ENCODE results near the gene GABRB1.
"Not testable (repeated sequence)": the region's sequence is repeated elsewhere in the genome, so short reads cannot be mapped to it uniquely, and the experiment has no call there.

Gene GABRB1

DNA sequence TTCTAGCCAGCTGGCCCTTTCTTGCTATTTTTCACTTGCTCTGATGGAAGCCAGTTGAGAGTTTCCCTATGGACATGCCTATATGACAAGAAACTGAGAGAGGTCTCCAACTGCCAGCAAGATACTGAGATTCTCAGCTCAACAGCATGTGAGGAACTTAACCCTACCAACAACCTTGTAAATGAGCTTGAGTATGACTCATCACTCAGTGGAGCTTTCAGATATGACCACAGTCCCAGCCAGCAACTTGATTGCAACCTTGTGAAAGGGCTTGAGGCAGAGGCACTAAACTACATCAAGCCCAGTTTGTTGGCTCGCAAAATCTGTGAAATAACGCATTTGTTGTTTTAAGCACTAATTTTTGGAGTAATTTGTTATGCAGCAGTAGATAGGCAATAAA, 256.4 kb downstream of the GABRB1 start:
- Histone ChIP-seq H3K9ac (ENCODE audit: low read depth, low read length) (no peak overlapping the region), H3K9me3 (ENCODE audit: control insufficient read depth, insufficient read depth, low read length) (no peaks in the 10 kb centered on the region), H3K36me3 (ENCODE audit: insufficient read depth, low read length) (no peaks in the 10 kb centered on the region), H3K4me1 (ENCODE audit: insufficient read depth, low read length) (no peaks in the 10 kb centered on the region)

DNA sequence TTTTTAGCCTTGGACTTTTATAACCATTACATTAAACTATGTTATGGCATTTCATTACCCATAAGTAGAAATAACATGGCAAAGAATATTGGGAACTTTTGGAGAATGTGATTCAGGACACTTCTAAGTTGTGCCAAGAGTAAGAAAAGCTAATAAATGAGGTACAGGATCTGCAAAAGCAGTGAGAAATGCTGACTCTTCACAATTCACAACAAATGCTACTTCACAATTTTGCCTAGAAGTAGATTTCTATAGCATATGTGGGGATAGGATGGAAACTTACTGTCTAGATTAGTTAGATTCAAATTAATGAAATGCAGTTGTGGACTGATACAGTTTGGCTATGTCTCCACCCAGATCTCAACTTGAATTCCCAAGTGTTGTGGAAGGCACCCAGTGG, 258.4 kb downstream of the GABRB1 start:
- Histone ChIP-seq H3K9ac (ENCODE audit: low read depth, low read length) (no peak overlapping the region), H3K4me1 (ENCODE audit: insufficient read depth, low read length) (no peaks in the 10 kb centered on the region), H3K9me3 (ENCODE audit: control insufficient read depth, insufficient read depth, low read length) (no peaks in the 10 kb centered on the region), H3K36me3 (ENCODE audit: insufficient read depth, low read length) (no peaks in the 10 kb centered on the region)

DNA sequence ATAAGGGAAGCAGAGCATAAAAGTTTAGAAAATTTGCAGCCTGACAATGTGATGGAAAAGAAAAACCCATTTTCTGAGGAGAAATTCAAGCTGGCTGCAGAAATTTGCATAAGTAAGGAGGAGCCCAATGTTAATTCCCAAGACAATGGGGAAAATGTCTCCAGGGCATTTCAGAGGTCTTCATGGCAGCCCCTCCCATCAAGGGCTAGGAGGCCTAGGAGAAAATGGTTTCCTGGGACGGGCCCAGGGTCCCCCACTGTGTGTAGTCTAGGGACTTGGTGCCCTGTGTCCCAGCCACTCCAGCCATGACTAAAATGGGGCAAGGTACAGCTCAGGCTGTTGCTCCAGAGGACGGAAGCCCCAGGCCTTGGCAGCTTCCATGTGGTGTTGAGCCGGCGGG, 259.5 kb downstream of the GABRB1 start:
- not testable (repeated sequence) for H3K4me1 ChIP-seq (ENCODE audit: insufficient read depth, low read length); H3K9me3 ChIP-seq (ENCODE audit: control insufficient read depth, insufficient read depth, low read length); H3K36me3 ChIP-seq (ENCODE audit: insufficient read depth, low read length); H3K9ac ChIP-seq (ENCODE audit: low read depth, low read length)

DNA sequence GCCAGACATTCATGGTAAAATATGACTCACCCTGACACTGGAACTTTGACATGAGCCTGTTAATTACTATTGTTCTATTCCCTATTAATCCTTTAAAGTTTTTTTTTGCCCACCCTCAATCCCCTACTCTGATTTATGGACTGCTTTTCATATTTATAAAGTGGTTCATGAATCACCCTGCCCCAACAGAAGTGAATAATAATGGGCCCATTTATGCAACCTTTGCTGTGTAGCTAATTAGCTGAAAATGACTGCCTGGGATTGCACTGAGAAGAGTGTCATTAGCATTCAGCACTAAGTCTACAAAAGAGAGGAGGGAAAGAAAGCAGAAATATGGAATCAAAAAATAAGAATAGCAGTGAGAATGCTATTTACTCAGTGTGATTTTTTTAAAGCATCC, 277.8 kb downstream of the GABRB1 start:
- H3K4me1 ChIP-seq (ENCODE audit: insufficient read depth, low read length) = no peaks in the 10 kb centered on the region
- H3K36me3 ChIP-seq (ENCODE audit: insufficient read depth, low read length) = no peaks in the 10 kb centered on the region
- H3K9ac ChIP-seq (ENCODE audit: low read depth, low read length) = no peak overlapping the region
- H3K9me3 ChIP-seq (ENCODE audit: control insufficient read depth, insufficient read depth, low read length) = no peaks in the 10 kb centered on the region

DNA sequence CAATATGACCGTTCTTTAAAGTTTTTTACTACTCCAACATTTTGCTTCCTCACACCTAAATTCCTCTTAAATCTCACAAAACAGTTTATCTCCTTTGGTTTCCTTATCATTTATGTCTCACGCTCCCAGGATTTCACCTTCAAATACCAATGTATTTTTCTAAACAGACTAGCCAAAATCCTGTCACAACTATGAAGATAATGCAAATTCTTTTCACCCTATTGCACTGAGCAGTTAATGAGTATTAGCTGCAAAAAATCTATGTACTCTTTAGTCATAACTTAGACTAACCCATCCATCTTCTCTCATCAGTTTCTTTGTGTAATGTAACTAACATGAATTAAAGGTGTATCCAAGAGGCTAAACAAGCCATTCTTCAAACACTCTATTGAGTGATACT, 280.8 kb downstream of the GABRB1 start:
- H3K9ac ChIP-seq (ENCODE audit: low read depth, low read length) = no peak overlapping the region
- no peaks in the 10 kb centered on the region for H3K4me1 ChIP-seq (ENCODE audit: insufficient read depth, low read length)

DNA sequence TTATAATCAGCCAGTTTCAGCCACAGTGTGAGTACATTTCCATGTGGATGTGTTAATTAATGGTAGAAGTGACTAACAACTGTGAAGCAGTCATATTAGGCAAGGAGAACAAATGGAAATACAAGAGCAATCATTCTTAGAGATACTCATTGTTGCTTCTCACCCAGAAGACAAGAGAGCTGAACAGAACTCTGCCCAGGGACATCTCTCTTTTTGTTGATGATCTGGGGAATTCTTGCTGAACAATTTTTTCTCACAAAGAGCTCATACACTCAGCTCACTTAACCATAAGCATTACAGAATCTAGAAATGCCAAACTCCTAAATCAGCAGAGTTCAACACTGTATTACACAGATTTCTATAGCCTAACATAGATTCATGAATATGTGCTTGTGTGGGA, 282.0 kb downstream of the GABRB1 start:
- Histone ChIP-seq H3K4me1 (ENCODE audit: insufficient read depth, low read length) (no peaks in the 10 kb centered on the region), H3K9me3 (ENCODE audit: control insufficient read depth, insufficient read depth, low read length) (no peaks in the 10 kb centered on the region), H3K36me3 (ENCODE audit: insufficient read depth, low read length) (no peaks in the 10 kb centered on the region), H3K9ac (ENCODE audit: low read depth, low read length) (no peak overlapping the region)

More for the DNA sequence above, 280.8 kb downstream of the GABRB1 start:
- no peaks in the 10 kb centered on the region for H3K9me3 ChIP-seq (ENCODE audit: control insufficient read depth, insufficient read depth, low read length)
- H3K36me3 ChIP-seq (ENCODE audit: insufficient read depth, low read length) = no peaks in the 10 kb centered on the region

DNA sequence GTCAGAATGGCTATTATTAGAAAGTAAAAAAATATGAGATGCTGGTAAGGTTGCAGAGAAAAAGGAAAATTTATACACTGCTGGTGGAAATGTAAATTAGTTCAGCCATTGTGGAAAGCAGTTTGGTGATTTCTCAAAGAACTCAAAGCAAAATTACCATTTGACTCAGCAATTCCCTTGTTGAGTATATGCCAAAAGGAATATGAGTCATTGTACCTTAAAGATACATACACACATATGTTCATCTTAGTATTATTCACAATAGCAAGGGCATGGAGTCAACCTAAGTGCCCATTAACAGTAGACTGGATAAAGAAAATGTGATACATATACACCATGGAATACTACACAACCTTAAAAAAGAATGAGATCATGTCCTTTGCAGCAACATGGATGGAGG, 284.0 kb downstream of the GABRB1 start:
- no peak overlapping the region for H3K9ac ChIP-seq (ENCODE audit: low read depth, low read length)
- H3K4me1 ChIP-seq (ENCODE audit: insufficient read depth, low read length) = no peaks in the 10 kb centered on the region
- no peaks in the 10 kb centered on the region for H3K9me3 ChIP-seq (ENCODE audit: control insufficient read depth, insufficient read depth, low read length)
- no peaks in the 10 kb centered on the region for H3K36me3 ChIP-seq (ENCODE audit: insufficient read depth, low read length)

DNA sequence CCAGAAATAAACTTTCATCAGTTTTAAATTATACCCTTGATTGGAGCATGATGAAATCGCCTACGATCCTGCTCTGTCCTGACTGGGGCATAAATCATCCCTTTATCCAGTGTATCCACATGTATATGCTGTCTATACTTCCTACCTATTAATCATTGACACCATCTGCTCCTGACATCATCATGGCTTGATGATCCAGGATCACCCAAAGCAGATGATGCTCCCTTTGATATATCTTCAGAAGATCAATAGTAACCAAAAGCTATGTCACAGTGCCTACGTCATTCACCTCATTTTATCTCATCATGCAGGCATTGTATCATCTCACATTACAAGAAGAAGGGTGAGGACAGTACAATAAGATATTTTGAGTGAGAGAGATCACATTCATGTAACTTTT, 294.7 kb downstream of the GABRB1 start:
- Histone ChIP-seq H3K9me3 (ENCODE audit: control insufficient read depth, insufficient read depth, low read length) (no peaks in the 10 kb centered on the region), H3K4me1 (ENCODE audit: insufficient read depth, low read length) (no peaks in the 10 kb centered on the region), H3K36me3 (ENCODE audit: insufficient read depth, low read length) (no peaks in the 10 kb centered on the region), H3K9ac (ENCODE audit: low read depth, low read length) (no peak overlapping the region)

DNA sequence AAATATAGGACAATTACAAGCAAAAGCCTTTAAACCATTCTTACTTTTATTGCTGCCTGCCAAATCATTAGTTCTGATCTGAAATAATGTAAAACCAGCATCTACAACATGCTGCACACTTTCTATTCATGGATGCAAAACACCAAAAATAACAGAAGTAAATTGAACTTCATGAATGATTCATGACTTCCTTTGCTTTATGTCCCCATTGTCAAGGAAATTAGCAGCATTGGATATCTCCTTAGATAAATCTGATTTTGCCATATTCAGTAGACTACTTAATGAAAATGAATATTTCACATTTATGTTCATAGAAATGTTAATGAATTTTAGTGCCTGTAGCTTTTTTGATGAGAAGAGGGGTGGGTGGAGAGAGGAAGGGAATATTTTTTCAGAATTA, 299.5 kb downstream of the GABRB1 start:
- H3K9me3 ChIP-seq (ENCODE audit: control insufficient read depth, insufficient read depth, low read length) = no peaks in the 10 kb centered on the region
- H3K4me1 ChIP-seq (ENCODE audit: insufficient read depth, low read length) = no peaks in the 10 kb centered on the region
- no peak overlapping the region for H3K9ac ChIP-seq (ENCODE audit: low read depth, low read length)
- no peaks in the 10 kb centered on the region for H3K36me3 ChIP-seq (ENCODE audit: insufficient read depth, low read length)

DNA sequence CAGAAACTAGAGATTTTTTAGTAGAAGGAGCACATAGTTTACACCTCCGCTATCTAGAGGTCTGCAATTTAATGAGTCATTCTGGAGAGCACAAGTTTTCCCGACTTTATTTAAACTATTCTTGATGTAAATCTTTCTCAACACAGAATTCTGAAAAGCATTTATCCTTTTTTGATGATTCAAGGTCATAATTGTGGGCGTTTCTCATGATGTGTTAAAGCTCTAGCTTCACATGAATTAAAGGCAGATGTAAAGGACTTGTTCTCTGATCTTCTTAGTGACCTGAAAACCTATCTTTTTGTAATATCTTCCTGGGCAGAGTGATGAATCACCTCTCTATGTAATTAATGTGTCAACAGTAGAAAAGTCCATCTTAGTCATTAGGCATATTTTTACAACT, 303.3 kb downstream of the GABRB1 start:
- Histone ChIP-seq H3K9me3 (ENCODE audit: control insufficient read depth, insufficient read depth, low read length) (no peaks in the 10 kb centered on the region), H3K9ac (ENCODE audit: low read depth, low read length) (no peak overlapping the region), H3K36me3 (ENCODE audit: insufficient read depth, low read length) (no peaks in the 10 kb centered on the region), H3K4me1 (ENCODE audit: insufficient read depth, low read length) (no peaks in the 10 kb centered on the region)

DNA sequence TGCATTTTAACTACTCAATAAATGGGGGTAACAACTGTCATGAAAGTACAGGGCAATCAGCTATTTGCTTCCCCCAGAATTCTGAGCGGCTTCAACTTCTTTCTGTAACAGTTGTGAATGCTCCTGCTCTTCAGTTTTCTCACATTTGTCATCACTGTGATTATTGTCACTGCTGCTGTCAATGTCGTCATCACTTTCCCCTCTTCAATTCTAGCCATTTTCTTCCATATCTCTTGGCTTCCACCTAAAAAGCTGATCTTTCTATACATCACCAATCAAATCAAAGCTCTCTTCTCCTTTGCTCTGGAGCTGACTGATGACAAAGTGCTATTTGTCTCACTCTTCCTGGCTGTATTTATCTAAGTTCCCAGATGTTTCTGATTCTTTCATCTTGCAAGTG, 306.5 kb downstream of the GABRB1 start:
- Histone ChIP-seq H3K36me3 (ENCODE audit: insufficient read depth, low read length) (no peaks in the 10 kb centered on the region), H3K4me1 (ENCODE audit: insufficient read depth, low read length) (no peaks in the 10 kb centered on the region), H3K9me3 (ENCODE audit: control insufficient read depth, insufficient read depth, low read length) (no peaks in the 10 kb centered on the region), H3K9ac (ENCODE audit: low read depth, low read length) (no peak overlapping the region)

DNA sequence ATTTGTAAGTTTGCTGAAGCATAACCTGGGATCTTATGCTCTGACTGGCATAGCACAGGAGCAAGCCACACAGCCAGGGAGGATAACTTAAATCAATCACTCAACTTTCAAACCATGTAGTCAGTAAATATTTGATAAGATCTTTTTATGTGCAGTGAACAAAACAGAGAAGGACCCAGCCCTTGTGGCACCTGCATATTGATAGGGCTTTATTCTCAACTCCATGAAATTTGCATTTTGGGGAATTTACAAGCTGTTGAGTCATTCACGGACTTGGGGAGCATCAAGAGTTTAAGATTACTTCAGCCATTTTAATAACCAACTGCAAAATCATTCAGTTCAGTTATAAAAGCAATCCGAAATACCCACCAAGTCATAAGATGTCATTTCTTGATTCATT, 309.5 kb downstream of the GABRB1 start:
- H3K36me3 ChIP-seq (ENCODE audit: insufficient read depth, low read length) = no peaks in the 10 kb centered on the region
- H3K9ac ChIP-seq (ENCODE audit: low read depth, low read length) = no peak overlapping the region
- H3K9me3 ChIP-seq (ENCODE audit: control insufficient read depth, insufficient read depth, low read length) = no peaks in the 10 kb centered on the region
- no peaks in the 10 kb centered on the region for H3K4me1 ChIP-seq (ENCODE audit: insufficient read depth, low read length)

DNA sequence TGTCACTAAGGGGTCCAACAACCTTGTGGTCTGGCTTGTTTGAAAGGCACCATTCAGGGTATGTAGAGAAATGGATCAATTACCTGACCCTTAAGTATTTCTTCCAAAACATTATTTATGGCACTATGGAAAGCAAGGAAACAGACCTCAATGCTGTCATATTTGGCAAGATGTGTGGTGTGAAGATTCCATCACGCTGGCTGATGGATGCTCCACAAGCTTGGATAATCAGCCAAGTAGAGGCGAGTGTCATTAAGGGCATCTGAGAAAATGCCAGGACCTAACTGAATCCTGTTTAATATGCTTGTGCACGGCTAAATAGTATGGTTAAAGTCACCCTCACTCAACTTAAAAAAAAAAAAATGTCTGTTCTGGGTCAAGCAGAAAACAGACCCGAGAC, 311.4 kb downstream of the GABRB1 start:
- Histone ChIP-seq H3K4me1 (ENCODE audit: insufficient read depth, low read length) (no peaks in the 10 kb centered on the region), H3K36me3 (ENCODE audit: insufficient read depth, low read length) (no peaks in the 10 kb centered on the region), H3K9ac (ENCODE audit: low read depth, low read length) (no peak overlapping the region), H3K9me3 (ENCODE audit: control insufficient read depth, insufficient read depth, low read length) (no peaks in the 10 kb centered on the region)

DNA sequence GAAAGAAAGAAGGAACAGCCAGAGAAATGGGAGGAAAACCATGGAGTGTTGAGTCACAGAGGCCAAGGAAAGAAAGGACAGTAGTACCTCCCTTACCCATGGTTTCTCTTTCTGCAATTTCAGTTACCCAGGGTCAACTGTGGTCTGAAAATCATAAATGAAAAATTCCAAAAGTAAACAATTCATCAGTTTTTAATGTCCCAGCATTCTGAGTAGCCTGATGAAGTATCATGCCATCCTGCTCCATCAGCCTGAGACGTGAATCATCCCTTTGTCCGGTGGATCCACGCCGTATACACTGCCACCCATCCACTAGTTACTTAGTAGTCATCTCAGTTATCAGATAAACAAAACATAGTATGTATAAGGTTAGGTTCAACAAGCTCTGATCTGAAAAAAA, 318.0 kb downstream of the GABRB1 start:
- no peak overlapping the region for H3K9ac ChIP-seq (ENCODE audit: low read depth, low read length)
- no peaks in the 10 kb centered on the region for H3K36me3 ChIP-seq (ENCODE audit: insufficient read depth, low read length)
- no peaks in the 10 kb centered on the region for H3K4me1 ChIP-seq (ENCODE audit: insufficient read depth, low read length)
- no peaks in the 10 kb centered on the region for H3K9me3 ChIP-seq (ENCODE audit: control insufficient read depth, insufficient read depth, low read length)

DNA sequence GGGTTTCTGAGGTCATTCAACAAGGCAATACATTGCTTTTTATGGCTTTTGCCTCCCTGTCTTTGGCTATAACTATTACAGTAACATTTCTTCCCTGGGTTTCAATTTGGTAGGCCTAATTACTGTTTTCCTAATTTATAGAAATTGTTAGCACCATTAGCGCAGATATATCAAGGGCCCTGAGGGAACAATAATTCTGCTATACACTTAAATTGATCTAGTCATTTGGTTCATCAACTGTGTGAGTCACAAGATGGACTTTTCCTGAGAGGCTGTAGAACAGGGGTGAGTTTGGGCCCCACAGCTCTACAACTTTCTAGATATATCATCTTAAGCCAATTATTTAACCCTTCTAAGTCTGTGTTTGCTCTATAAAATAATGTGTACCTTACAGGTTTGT, 324.2 kb downstream of the GABRB1 start:
- H3K36me3 ChIP-seq (ENCODE audit: insufficient read depth, low read length) = no peaks in the 10 kb centered on the region

DNA sequence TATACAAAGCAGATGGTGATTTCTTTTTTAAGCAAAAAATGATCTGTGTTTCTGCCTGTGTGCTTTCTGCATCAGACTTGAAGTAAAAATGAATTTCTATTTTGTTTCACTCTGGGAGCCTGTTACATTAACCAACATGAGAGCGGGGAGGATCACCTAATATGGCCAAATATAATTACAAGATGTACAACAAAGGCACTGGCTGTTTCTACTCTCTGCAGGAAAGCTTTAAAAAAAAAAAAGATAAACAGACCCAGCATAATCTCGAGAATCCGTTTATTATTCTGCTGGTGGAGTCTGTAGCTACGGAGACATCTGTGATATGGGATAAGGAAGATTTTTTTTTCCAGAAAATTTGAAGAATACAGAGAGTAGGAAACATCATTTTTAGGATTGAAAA, 328.5 kb downstream of the GABRB1 start:
- no peaks in the 10 kb centered on the region for H3K36me3 ChIP-seq (ENCODE audit: insufficient read depth, low read length)
- no peaks in the 10 kb centered on the region for H3K9me3 ChIP-seq (ENCODE audit: control insufficient read depth, insufficient read depth, low read length)
- H3K9ac ChIP-seq (ENCODE audit: low read depth, low read length) = no peak overlapping the region
- no peaks in the 10 kb centered on the region for H3K4me1 ChIP-seq (ENCODE audit: insufficient read depth, low read length)

More for the DNA sequence above, 324.2 kb downstream of the GABRB1 start:
- H3K9me3 ChIP-seq (ENCODE audit: control insufficient read depth, insufficient read depth, low read length) = no peaks in the 10 kb centered on the region
- no peak overlapping the region for H3K9ac ChIP-seq (ENCODE audit: low read depth, low read length)
- no peaks in the 10 kb centered on the region for H3K4me1 ChIP-seq (ENCODE audit: insufficient read depth, low read length)

Measured in ES-I3 (cell line).